ENCODE measurements around the gene VIPR1. TPM values are rescaled to one million over a fixed set of nuclear protein-coding genes. Genes with fewer than 3 reads are reported as not detected.

VIPR1 gene
- total RNA-seq, 1 experiment from 2014 or later: 0.41 TPM

- DNase-seq (ENCODE audit: low read depth, low spot score) (no peak), ATAC-seq (no peak)
- no peak for TF ChIP-seq POLR2AphosphoS5 (IDR thresholded peaks at IDR 0.05; ENCODE audit: low read depth, low read length)
- TF ChIP-seq REST (IDR thresholded peaks at IDR 0.05; ENCODE audit: insufficient read depth in 1 of 2, low read depth in 2 of 2, low read length in 1 of 2): no peak
- no peak for TF ChIP-seq CTCF (IDR thresholded peaks at IDR 0.05)
- TF ChIP-seq SIN3A (IDR thresholded peaks at IDR 0.05; ENCODE audit: borderline replicate concordance, insufficient read depth, low read depth, low read length): no peak
- TF ChIP-seq TCF7L2 (IDR thresholded peaks at IDR 0.05; ENCODE audit: low read depth, low read length): no peak
- H3K27me3 ChIP-seq (ENCODE audit: control insufficient read depth, insufficient read depth, low read length): no peaks in the 10 kb centered on the region; the same call in 1 of the 2 replicates
- no peaks in the 10 kb centered on the region for H3K9me3 ChIP-seq (ENCODE audit: control insufficient read depth, insufficient read depth, low read depth, low read length)
- H3K36me3 ChIP-seq (ENCODE audit: control insufficient read depth, insufficient read depth, low read length): no peaks in the 10 kb centered on the region
- in situ Hi-C loops (cut with HindIII; ENCODE audit: low pct_unique_long_range_greater_than_20kb, low sequenced_read_pairs) (no loop called here), intact Hi-C loops (cut with micrococcal nuclease; ENCODE audit: unreplicated experiment) (no loop called here)
- no peak overlapping the region for H3K4me3 ChIP-seq (ENCODE audit: low read depth in 2 of 2, low read length in 2 of 2)
- POLR2A ChIA-PET: no interaction called here
- CTCF ChIA-PET: no interaction called here
- no peak overlapping the region for H3K27ac ChIP-seq (ENCODE audit: low read length)
- no peaks in the 10 kb centered on the region for H3K4me1 ChIP-seq (ENCODE audit: control insufficient read depth, insufficient read depth, low read length)
- BruUV-seq (replicated peaks): no TSS peak
Measured at GRCh38 chr3:42500909-42501308, 1.5 kb upstream of the VIPR1 start.

GRCh38 chr3:42501321-42501680 is 1.1 kb upstream of the VIPR1 start:
- BruUV-seq (replicated peaks): no TSS peak
- DNase-seq (ENCODE audit: low read depth, low spot score) (no peak), ATAC-seq (no peak)
- in situ Hi-C loops (cut with HindIII; ENCODE audit: low pct_unique_long_range_greater_than_20kb, low sequenced_read_pairs) (no loop called here), intact Hi-C loops (cut with micrococcal nuclease; ENCODE audit: unreplicated experiment) (no loop called here)
- TF ChIP-seq TCF7L2 (IDR thresholded peaks at IDR 0.05; ENCODE audit: low read depth, low read length): no peak
- TF ChIP-seq SIN3A (IDR thresholded peaks at IDR 0.05; ENCODE audit: borderline replicate concordance, insufficient read depth, low read depth, low read length): no peak
- no peak for TF ChIP-seq CTCF (IDR thresholded peaks at IDR 0.05)
- TF ChIP-seq POLR2AphosphoS5 (IDR thresholded peaks at IDR 0.05; ENCODE audit: low read depth, low read length): no peak
- no peak for TF ChIP-seq REST (IDR thresholded peaks at IDR 0.05; ENCODE audit: insufficient read depth in 1 of 2, low read depth in 2 of 2, low read length in 1 of 2)
- Histone ChIP-seq H3K4me1 (ENCODE audit: control insufficient read depth, insufficient read depth, low read length) (no peaks in the 10 kb centered on the region), H3K4me3 (ENCODE audit: low read depth in 2 of 2, low read length in 2 of 2) (no peak overlapping the region; a peak in 1 of 4 replicates), H3K27me3 (ENCODE audit: control insufficient read depth, insufficient read depth, low read length) (no peaks in the 10 kb centered on the region; the same call in 1 of the 2 replicates), H3K36me3 (ENCODE audit: control insufficient read depth, insufficient read depth, low read length) (no peaks in the 10 kb centered on the region), H3K27ac (ENCODE audit: low read length) (no peak overlapping the region), H3K9me3 (ENCODE audit: control insufficient read depth, insufficient read depth, low read depth, low read length) (no peaks in the 10 kb centered on the region)
- ChIA-PET CTCF (no interaction called here), POLR2A (no interaction called here)

Data from Panc1 (cell line).